ENCODE results near the gene SLC16A1. TPM values are rescaled to one million over a fixed set of nuclear protein-coding genes. Genes with fewer than 3 reads are reported as not detected.

SLC16A1 gene
- polyA plus RNA-seq, 3 donors, result 54.2 to 72.7 (median 54.6) TPM

GRCh38 chr1:112938210-112938609 is 17.8 kb downstream of the SLC16A1 start:
- DNase-seq (ENCODE audit: extremely low read depth in 1 of 11, low read depth in 9 of 11, low spot score in 4 of 11), result no peak

- no peak for DNase-seq (ENCODE audit: extremely low read depth in 1 of 11, low read depth in 9 of 11, low spot score in 4 of 11)
Observed at GRCh38 chr1:112937495-112937894, 18.5 kb downstream of the SLC16A1 start.

DNA sequence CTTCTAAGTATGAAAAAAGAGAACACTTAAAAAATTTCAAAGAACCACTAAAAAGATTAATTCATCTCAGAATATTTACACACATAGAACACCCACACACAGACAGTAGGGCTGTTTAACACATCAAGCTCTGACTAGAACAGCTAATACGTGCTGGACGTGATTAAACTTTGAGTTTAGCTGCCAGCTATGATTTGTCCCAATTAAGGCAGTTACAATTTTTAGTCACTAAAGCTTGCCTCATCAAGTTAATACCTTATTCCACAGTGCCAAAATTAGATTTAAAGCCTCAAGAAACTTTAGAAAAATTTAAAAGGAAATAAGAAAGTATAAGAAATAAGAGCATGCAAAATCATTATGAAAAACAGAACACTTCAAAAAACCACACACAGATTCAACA is 18.9 kb downstream of the SLC16A1 start:
- no peak for DNase-seq (ENCODE audit: extremely low read depth in 1 of 11, low read depth in 9 of 11, low spot score in 4 of 11)

- no peak for DNase-seq (ENCODE audit: extremely low read depth in 1 of 11, low read depth in 9 of 11, low spot score in 4 of 11)
Observed at GRCh38 chr1:112935461-112936111, 20.4 kb downstream of the SLC16A1 start.

DNA sequence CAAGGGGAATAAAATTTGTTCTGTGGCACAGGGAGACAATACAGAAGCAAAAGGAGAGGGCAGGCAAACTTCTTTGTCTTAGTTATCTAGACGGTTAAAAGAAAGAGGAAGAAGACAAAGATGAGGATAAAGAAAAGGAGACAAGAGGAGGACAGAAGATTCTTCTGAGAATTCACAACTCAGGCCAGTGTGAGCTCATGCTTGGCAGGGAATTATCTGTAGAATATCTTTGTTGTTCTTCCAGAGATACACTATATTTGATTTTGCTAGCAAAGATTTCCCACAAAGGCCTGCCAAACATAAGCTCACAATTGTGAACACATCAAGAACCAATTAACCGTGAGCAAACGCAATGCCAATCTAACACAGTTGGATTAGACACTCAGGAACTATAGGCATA is 21.4 kb downstream of the SLC16A1 start:
- DNase-seq (ENCODE audit: extremely low read depth in 1 of 11, low read depth in 9 of 11, low spot score in 4 of 11), result no peak

DNA sequence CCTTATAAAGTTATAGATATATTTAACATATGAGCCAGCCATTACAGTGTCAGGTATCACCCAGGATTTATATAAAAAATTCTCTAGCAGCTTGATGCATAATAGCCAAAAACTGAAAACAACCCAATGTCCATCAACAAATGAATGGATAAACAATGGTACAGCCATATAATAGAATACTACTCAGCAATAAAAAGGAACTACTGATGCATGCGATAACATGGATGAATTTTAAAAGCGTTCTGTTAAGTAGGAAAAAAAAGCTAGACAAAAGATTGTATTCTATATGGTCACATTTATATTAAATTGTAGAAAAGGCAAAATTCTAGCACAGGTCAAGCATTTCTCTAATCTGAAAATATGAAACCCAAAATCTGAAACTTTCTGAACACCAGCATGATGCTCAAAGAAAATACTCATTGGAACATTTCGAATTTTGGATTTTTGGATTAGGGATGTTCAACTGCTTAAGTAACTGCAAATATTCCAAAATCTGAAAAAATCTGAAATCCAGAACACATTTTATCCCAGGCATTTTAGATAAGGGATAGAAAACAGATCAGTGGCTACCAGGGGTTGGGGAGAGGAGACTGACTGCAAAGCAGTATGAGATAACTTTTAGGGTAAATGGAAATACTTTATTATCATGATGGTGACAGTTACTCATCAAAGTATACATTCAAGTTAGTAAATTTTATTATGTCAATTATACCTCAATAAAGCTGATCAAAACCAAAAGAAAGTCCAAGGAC is 22.0 kb downstream of the SLC16A1 start:
- no peak for DNase-seq (ENCODE audit: extremely low read depth in 1 of 11, low read depth in 9 of 11, low spot score in 4 of 11)

DNA sequence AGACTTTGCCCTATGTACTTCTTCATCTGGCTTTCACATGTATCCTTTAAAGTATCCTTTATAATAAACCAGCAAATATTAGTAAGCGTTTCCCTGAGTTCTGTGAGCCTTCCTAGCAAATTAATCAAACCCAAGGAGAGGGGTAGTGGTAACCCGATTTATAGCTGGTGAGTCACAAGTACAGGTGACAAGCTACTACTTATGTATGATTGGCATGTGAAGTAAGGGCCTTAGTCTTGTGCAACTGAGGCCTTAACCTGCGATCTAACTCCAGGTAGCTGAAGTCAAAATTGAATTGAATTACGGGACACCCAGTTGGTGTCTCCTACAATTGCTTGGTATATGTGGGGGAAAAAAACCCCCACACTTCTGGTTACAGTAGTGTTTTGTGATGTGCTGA is 26.0 kb downstream of the SLC16A1 start:
- DNase-seq (ENCODE audit: extremely low read depth in 1 of 11, low read depth in 9 of 11, low spot score in 4 of 11), result no peak

- DNase-seq (ENCODE audit: extremely low read depth in 1 of 11, low read depth in 9 of 11, low spot score in 4 of 11), result peak in 2 of 11 donors; percentile 22 to 27
Observed at GRCh38 chr1:112927462-112927990, 28.5 kb downstream of the SLC16A1 start.

- DNase-seq (ENCODE audit: extremely low read depth in 1 of 11, low read depth in 9 of 11, low spot score in 4 of 11), result no peak
Observed at GRCh38 chr1:112926858-112927257, 29.1 kb downstream of the SLC16A1 start.

DNA sequence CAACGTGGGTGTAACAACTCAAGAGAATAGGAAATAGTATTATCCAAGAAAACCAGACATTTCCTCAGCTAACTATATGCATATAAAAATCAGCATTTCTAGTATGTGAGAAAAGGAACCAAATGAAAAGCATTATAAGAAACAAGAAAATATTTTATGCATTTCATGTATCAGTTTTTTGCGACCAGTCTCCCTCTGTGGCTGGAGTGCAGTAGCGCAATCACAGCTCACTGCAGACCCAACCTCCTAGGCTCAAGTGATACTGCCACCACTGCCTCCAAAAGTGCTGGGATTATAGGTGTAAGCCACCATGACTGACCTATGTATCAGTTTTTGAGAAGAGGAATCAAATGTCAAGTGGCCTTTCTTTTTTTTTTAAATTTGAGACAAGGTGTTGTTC is 31.0 kb downstream of the SLC16A1 start:
- no peak for DNase-seq (ENCODE audit: extremely low read depth in 1 of 11, low read depth in 9 of 11, low spot score in 4 of 11)

DNA sequence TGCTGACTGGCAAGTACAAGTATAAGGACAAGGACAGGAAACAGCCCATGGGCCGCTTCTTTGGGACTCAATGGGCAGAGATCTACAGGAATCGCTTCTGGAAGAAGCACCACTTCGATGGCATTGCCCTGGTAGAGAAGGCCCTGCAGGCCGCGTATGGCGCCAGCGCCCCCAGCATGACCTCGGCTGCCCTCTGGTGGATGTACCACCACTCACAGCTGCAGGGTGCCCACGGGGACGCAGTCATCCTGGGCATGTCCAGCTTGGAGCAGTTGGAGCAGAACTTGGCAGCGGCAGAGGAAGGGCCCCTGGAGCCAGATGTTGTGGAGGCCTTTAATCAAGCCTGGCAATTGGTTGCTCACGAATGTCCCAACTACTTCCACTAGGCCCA is 32.0 kb downstream of the SLC16A1 start:
- no peak for DNase-seq (ENCODE audit: extremely low read depth in 1 of 11, low read depth in 9 of 11, low spot score in 4 of 11)

GRCh38 chr1:112923234-112923958 is 32.6 kb downstream of the SLC16A1 start:
- DNase-seq (ENCODE audit: extremely low read depth in 1 of 11, low read depth in 9 of 11, low spot score in 4 of 11), result no peak

DNA sequence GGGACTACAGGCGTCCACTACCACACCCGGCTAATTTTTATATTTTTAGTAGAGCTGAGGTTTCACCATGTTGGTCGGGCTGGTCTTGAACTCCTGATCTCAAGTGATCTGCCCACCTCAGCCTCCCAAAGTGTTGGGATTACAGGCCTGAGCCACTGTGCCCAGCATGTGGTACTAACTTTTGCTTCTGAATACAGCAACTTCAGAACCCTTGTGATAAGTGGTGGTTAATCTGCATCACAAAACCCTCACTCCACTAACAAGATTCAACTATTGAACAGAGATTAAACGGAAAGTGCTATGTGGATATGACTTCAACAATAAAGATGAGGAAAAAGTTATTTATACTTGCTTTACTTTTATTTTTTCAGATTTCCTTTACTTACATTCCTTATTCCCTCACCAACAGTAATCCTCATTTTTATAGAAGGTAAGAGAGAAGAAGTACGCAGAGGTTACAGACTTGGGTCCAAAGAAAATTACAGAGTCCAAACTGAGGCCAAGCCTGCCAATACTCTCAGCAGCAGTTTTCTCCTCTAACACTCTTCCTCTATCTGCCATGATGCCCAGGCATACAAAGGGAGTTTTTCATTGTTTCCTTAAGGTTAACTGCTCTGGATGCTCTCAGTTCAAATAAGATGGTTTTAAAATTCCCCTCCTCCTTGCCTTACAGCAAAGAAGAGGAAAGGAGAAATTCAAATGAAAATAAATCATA is 44.3 kb downstream of the SLC16A1 start:
- no peak for DNase-seq (ENCODE audit: extremely low read depth in 1 of 11, low read depth in 9 of 11, low spot score in 4 of 11)

- DNase-seq (ENCODE audit: extremely low read depth in 1 of 11, low read depth in 9 of 11, low spot score in 4 of 11), result no peak
Observed at GRCh38 chr1:112909847-112910246, 46.1 kb downstream of the SLC16A1 start.

DNA sequence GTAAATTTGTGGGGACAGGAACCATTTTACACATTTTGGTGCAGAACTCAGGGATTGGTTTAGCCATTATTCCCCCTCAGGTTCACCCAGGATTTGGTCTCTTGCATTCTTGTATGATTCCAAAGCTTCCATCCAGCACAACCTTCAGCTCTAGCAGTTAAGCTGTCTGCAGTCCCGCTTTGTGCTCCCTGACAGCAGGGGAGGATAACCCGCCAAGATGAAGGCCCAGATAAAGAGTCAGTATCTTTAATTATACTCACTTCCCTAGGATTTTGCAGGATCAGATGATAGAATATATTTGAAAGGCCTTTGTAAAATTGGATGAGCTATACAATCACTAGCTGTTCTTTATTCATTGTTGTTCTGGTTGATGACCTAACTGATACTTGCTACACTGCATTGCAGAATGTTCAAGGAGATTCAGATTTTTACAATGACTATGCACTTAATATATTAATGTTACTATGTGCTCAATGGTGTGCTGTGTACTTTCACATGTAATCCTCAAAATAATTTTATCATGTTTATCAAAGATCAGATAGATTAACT is 49.8 kb downstream of the SLC16A1 start:
- DNase-seq (ENCODE audit: extremely low read depth in 1 of 11, low read depth in 9 of 11, low spot score in 4 of 11), result no peak

GRCh38 chr1:112905395-112906149 is 50.4 kb downstream of the SLC16A1 start:
- peak in 3 of 11 donors; percentile 22 to 33 (median 31) for DNase-seq (ENCODE audit: extremely low read depth in 1 of 11, low read depth in 9 of 11, low spot score in 4 of 11)

GRCh38 chr1:112904831-112905261 is 51.1 kb downstream of the SLC16A1 start:
- no peak for DNase-seq (ENCODE audit: extremely low read depth in 1 of 11, low read depth in 9 of 11, low spot score in 4 of 11)
